Measurements from ENCODE around the gene SDCBP2. TPM values are rescaled to one million over a fixed set of nuclear protein-coding genes. Genes with fewer than 3 reads are reported as not detected.

Gene SDCBP2
- total RNA-seq, 2 donors from 2014 or later, result 1.5 to 5.1 TPM

GRCh38 chr20:1293641-1294379, 35.1 kb downstream of the SDCBP2 start:
- no peak overlapping the region for H3K4me3 Mint-ChIP-seq
- H3K4me1 ChIP-seq (ENCODE audit: control insufficient read depth, insufficient read depth, low read length), result no peaks in the 10 kb centered on the region
- peaks cover 3% of the 10 kb centered on the region for H3K4me1 Mint-ChIP-seq

GRCh38 chr20:1292620-1293019, 36.3 kb downstream of the SDCBP2 start:
- Histone ChIP-seq H3K9ac (ENCODE audit: extremely low read depth, low read length, poor library complexity, severe bottlenecking) (no peak overlapping the region), H3K36me3 (ENCODE audit: control insufficient read depth, insufficient read depth, low read length) (no peaks in the 10 kb centered on the region), H3K4me1 (ENCODE audit: control insufficient read depth, insufficient read depth, low read length) (no peaks in the 10 kb centered on the region), H3K4me3 (ENCODE audit: low read length) (no peak overlapping the region), H3K27me3 (ENCODE audit: control insufficient read depth, insufficient read depth, low read length, poor library complexity, severe bottlenecking) (no peaks in the 10 kb centered on the region), H3K9me3 (ENCODE audit: control insufficient read depth, low read length) (no peaks in the 10 kb centered on the region), H3K27ac (ENCODE audit: low read depth, low read length) (no peak overlapping the region)
- 86% methylated on average over 1 of the region's 1 CpG; no CpG with 5 or more reads in 1 of the 2 experiments for WGBS, 2 experiments (ENCODE audit: insufficient coverage in 1 of 2, insufficient read length in 1 of 2)
- DNase-seq, result no peak
- H3K4me3 Mint-ChIP-seq, result no peak overlapping the region
- H3K27ac Mint-ChIP-seq, result no peak overlapping the region
- no peaks in the 10 kb centered on the region for H3K36me3 Mint-ChIP-seq (ENCODE audit: low read depth)
- H3K27me3 Mint-ChIP-seq (ENCODE audit: insufficient read depth), result no peaks in the 10 kb centered on the region
- no peaks in the 10 kb centered on the region for H3K9me3 Mint-ChIP-seq
- TF ChIP-seq CTCF (conservative IDR thresholded peaks at IDR 0.05), result no peak
- peaks cover 3% of the 10 kb centered on the region for H3K4me1 Mint-ChIP-seq

More at GRCh38 chr20:1293641-1294379, 35.1 kb downstream of the SDCBP2 start:
- Histone ChIP-seq H3K4me3 (ENCODE audit: low read length) (no peak overlapping the region), H3K9me3 (ENCODE audit: control insufficient read depth, low read length) (no peaks in the 10 kb centered on the region), H3K27ac (ENCODE audit: low read depth, low read length) (no peak overlapping the region), H3K27me3 (ENCODE audit: control insufficient read depth, insufficient read depth, low read length, poor library complexity, severe bottlenecking) (no peaks in the 10 kb centered on the region), H3K36me3 (ENCODE audit: control insufficient read depth, insufficient read depth, low read length) (no peaks in the 10 kb centered on the region), H3K9ac (ENCODE audit: extremely low read depth, low read length, poor library complexity, severe bottlenecking) (no peak overlapping the region)
- H3K36me3 Mint-ChIP-seq (ENCODE audit: low read depth), result peaks cover 2% of the 10 kb centered on the region
- DNase-seq, result no peak
- H3K27me3 Mint-ChIP-seq (ENCODE audit: insufficient read depth), result no peaks in the 10 kb centered on the region
- no peaks in the 10 kb centered on the region for H3K9me3 Mint-ChIP-seq
- 75 to 87% methylated on average over 3 to 6 of the region's 6 CpGs for WGBS, 2 experiments (ENCODE audit: insufficient coverage in 1 of 2, insufficient read length in 1 of 2)
- no peak for TF ChIP-seq CTCF (conservative IDR thresholded peaks at IDR 0.05)
- H3K27ac Mint-ChIP-seq, result no peak overlapping the region

- no peak for TF ChIP-seq CTCF (conservative IDR thresholded peaks at IDR 0.05)
- H3K4me1 ChIP-seq (ENCODE audit: control insufficient read depth, insufficient read depth, low read length), result peaks cover 3% of the 10 kb centered on the region
- Mint-ChIP-seq H3K9me3 (no peaks in the 10 kb centered on the region), H3K27me3 (ENCODE audit: insufficient read depth) (no peaks in the 10 kb centered on the region), H3K4me3 (no peak overlapping the region), H3K36me3 (ENCODE audit: low read depth) (no peaks in the 10 kb centered on the region), H3K27ac (no peak overlapping the region), H3K4me1 (peaks cover 3% of the 10 kb centered on the region)
- no peak overlapping the region for H3K27ac ChIP-seq (ENCODE audit: low read depth, low read length)
- H3K9me3 ChIP-seq (ENCODE audit: control insufficient read depth, low read length), result no peaks in the 10 kb centered on the region
- H3K27me3 ChIP-seq (ENCODE audit: control insufficient read depth, insufficient read depth, low read length, poor library complexity, severe bottlenecking), result no peaks in the 10 kb centered on the region
- WGBS, 2 experiments (ENCODE audit: insufficient coverage in 1 of 2, insufficient read length in 1 of 2), result 81 to 85% methylated on average over 4 to 5 of the region's 5 CpGs
- H3K4me3 ChIP-seq (ENCODE audit: low read length), result no peak overlapping the region
- no peak overlapping the region for H3K9ac ChIP-seq (ENCODE audit: extremely low read depth, low read length, poor library complexity, severe bottlenecking)
- DNase-seq, result no peak
- H3K36me3 ChIP-seq (ENCODE audit: control insufficient read depth, insufficient read depth, low read length), result no peaks in the 10 kb centered on the region
Observed at GRCh38 chr20:1291191-1291741, 37.7 kb downstream of the SDCBP2 start.
